Mucosa of rectum (tissue), 2 donors: ENCODE results near the gene HDHD2.
"Not testable (repeated sequence)": the region's sequence is repeated elsewhere in the genome, so short reads cannot be mapped to it uniquely, and the experiment has no call there.

Experiments used
- H3K27ac ChIP-seq, 2 donors: one replicate each; pipeline ENCODE4 v1.7.0; 2013; ENCODE audit warnings: inconsistent platforms in 2 of 2, low read depth in 2 of 2, low read length in 2 of 2
- H3K27me3 ChIP-seq, 2 donors: one replicate each; pipeline ENCODE4 v1.7.0; 2013; ENCODE audit warnings: low read length in 2 of 2; ENCODE audit not compliant: control insufficient read depth in 2 of 2, insufficient read depth in 2 of 2
- H3K36me3 ChIP-seq, 2 donors: one replicate each; pipeline ENCODE4 v1.7.0; 2013; ENCODE audit warnings: low read length in 2 of 2; ENCODE audit not compliant: control insufficient read depth in 2 of 2, insufficient read depth in 2 of 2
- H3K4me1 ChIP-seq, 2 donors: one replicate each; pipeline ENCODE4 v1.7.0; 2013; ENCODE audit warnings: low read length in 2 of 2, mild to moderate bottlenecking in 1 of 2; ENCODE audit not compliant: control insufficient read depth in 2 of 2, insufficient read depth in 2 of 2
- H3K4me3 ChIP-seq, 2 donors: one replicate each; pipeline ENCODE4 v1.7.0; 2013; ENCODE audit warnings: low read length in 2 of 2
- H3K9ac ChIP-seq, 2 donors: one replicate each; pipeline ENCODE4 v1.7.0; 2013; ENCODE audit warnings: low read length in 2 of 2, low read depth in 1 of 2, mild to moderate bottlenecking in 1 of 2
- H3K9me3 ChIP-seq, 2 donors: one replicate each; pipeline ENCODE4 v1.7.0; 2013; ENCODE audit warnings: low read length in 2 of 2; ENCODE audit not compliant: control insufficient read depth in 2 of 2
- donor health status: healthy.
- donor health status: Normal muscosa, but diverticular disease.

HDHD2 gene

DNA sequence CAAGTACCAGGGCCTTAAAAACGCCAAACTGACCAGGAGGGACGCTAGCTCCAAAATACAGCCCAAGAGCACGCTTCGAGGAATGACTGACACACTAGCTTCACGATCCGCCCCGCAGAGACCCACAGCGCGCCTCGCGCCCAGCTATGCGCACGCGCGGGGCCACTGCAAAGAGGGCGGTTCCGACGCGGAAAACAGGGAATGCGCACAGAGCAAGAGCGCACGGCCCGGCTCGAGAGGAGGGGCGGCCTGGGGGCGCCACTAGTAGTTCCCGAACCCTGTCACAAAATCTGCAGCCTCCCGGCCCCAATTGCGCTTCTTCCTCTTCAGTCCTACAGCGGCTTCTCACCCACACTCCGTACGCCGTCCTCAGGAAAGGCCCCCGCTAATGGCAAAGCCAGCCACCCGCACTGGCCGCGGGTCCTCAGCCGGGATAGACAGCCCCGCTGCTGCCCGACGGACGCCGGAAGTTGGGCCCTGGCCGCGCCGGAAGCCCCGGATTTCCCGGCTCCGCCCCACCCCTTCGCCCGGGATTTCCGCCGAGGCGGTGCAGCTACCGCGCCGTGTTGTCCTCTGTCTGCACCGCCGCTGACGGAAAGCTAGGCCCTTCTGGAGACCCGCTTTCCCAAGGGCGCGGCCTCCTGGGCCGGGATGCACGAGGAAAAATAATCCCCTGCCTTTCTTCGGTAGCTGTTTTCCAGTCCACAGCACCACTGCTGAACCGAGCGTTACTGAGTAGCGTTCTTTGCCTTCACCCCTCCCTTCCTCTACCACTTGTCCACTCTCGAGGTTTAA lies at the start of gene HDHD2:
Gene HDHD2, minus strand, starts transcription at position 472 of the 795 bp plus-strand sequence. CDS start 14,061 bp downstream, outside the sequence.
- Histone ChIP-seq H3K9me3 (no peaks in the 10 kb centered on the region), H3K27ac (peak within 1 kb of the TSS; percentile 78 to 90), H3K9ac (peak within 1 kb of the TSS; percentile 84 to 94), H3K36me3 (peaks cover 9 to 12% of the 10 kb centered on the region in 2 donors), H3K4me3 (peak within 1 kb of the TSS; percentile 90 to 98), H3K27me3 (no peaks in the 10 kb centered on the region), H3K4me1 (peaks cover 7 to 14% of the 10 kb centered on the region in 2 donors)

DNA sequence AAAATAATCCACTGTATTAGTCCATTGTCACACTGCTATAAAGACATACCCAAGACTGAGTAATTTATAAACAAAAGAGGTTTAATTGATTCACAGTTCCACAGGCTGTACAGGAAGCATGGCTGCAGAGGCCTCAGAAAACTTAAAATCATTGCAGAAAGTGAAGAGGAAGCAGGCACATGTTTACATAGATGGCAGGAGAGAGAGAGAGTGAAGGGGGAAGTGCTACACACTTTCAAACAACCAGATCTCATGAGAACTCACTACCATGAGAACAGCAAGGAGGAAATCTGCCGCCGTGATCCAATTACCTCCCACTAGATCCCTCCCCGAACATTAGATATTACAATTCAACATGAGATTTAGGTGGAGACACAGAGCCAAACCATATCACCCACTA lies 45.7 kb upstream of the HDHD2 start:
- not testable (repeated sequence) for H3K4me3 ChIP-seq, H3K27me3 ChIP-seq, H3K27ac ChIP-seq, H3K4me1 ChIP-seq, H3K36me3 ChIP-seq, H3K9me3 ChIP-seq, H3K9ac ChIP-seq

DNA sequence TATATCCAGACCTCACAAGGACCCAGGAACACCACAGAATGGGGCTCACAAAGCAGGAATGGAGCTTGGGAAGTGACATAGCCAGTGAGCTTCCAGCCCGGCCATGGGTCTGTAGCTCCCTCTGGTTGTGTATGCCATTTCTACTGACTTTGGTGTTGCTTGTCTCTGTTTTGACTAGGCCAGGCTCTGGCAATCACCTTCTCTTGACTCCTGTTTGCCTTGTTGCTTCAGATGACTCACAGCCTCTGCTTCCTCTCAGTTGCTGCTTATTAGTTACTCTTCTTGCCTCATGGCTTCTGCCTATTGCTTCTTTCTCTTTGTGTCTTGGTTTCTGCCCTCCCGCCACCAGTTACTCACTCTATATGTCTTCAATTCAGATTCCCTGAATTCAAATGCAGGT lies 41.7 kb upstream of the HDHD2 start:
- Histone ChIP-seq H3K9ac (no peak overlapping the region), H3K36me3 (no peaks in the 10 kb centered on the region), H3K4me3 (no peak overlapping the region), H3K27me3 (no peaks in the 10 kb centered on the region), H3K4me1 (no peaks in the 10 kb centered on the region), H3K27ac (no peak overlapping the region), H3K9me3 (no peaks in the 10 kb centered on the region)

DNA sequence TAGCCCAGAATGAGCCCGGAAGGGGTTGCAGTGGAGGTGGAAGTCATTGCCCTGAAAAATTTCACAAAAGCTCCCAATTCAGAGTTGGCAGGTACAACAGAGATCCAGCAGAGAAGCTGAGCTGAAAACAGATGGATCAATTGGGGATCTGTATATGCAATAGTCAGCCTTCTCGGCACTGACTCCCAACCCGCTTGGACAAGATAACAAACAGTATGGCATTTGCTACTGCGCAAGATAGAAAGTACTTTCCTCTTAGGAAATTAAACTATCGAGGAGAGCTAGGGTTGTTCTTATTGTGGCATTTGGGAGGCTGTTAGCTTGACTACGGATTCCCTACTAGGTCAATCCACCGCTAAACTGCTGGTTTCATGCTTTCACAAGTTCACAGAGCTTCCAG lies 37.4 kb upstream of the HDHD2 start:
- H3K9ac ChIP-seq, result no peak overlapping the region
- no peaks in the 10 kb centered on the region for H3K36me3 ChIP-seq
- H3K27ac ChIP-seq, result no peak overlapping the region
- no peak overlapping the region for H3K4me3 ChIP-seq
- no peaks in the 10 kb centered on the region for H3K9me3 ChIP-seq
- no peaks in the 10 kb centered on the region for H3K4me1 ChIP-seq
- no peaks in the 10 kb centered on the region for H3K27me3 ChIP-seq

- H3K9me3 ChIP-seq, result no peaks in the 10 kb centered on the region
- no peaks in the 10 kb centered on the region for H3K4me1 ChIP-seq
- H3K27me3 ChIP-seq, result no peaks in the 10 kb centered on the region
- H3K4me3 ChIP-seq, result no peak overlapping the region
- no peaks in the 10 kb centered on the region for H3K36me3 ChIP-seq
- no peak overlapping the region for H3K9ac ChIP-seq
- no peak overlapping the region for H3K27ac ChIP-seq
Measured at GRCh38 chr18:47184419-47185050, 34.2 kb upstream of the HDHD2 start.

DNA sequence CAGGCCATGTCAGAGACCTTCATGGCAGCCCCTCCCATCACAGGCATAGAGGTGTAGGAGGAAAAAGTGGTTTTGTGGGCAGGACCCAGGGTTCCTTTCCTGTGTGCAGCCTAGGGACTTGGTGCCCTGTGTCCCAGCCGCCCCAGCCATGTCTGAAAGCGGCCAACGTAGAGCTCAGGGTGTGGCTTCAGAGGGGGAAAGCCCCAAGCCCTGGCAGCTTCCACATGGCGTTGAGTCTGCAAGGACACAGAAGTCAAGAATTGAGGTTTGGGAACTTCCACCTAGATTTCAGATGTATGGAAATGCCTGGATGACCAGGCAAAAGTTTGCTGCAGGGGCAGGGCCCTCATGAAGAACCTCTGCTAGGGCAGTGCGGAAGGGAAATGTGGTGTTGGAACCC lies 31.9 kb upstream of the HDHD2 start:
- H3K36me3 ChIP-seq, H3K27ac ChIP-seq, H3K9ac ChIP-seq, H3K9me3 ChIP-seq, H3K27me3 ChIP-seq, H3K4me1 ChIP-seq, H3K4me3 ChIP-seq: not testable (repeated sequence)

DNA sequence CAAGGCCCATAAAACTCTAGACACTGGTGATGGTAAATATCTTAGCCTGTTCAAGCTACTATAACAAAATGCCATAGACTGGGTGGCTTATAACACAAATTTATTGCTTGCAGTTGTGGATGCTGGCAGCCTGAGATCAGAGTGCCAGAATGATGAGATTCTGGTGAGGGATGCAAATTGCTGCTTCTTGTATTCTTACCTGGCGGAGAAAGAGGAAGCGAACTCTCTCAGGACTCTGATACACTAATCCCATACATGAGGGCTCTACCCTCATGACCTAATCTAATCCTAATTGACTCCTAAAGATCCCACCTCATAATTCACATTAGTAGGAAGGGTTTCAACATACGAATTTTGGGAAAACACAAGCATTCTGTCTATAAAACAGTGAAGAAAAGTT lies 30.5 kb upstream of the HDHD2 start:
- H3K9ac ChIP-seq, result no peak overlapping the region

GRCh38 chr18:47179520-47179919 lies 29.2 kb upstream of the HDHD2 start:
- no peaks in the 10 kb centered on the region for H3K9me3 ChIP-seq
- peaks cover 0 to 7% of the 10 kb centered on the region in 2 donors for H3K4me1 ChIP-seq
- no peak overlapping the region for H3K27ac ChIP-seq
- H3K9ac ChIP-seq, result no peak overlapping the region
- H3K4me3 ChIP-seq, result no peak overlapping the region
- no peaks in the 10 kb centered on the region for H3K27me3 ChIP-seq
- no peaks in the 10 kb centered on the region for H3K36me3 ChIP-seq

More for the DNA sequence above, 30.5 kb upstream of the HDHD2 start:
- Histone ChIP-seq H3K27ac (no peak overlapping the region), H3K9me3 (no peaks in the 10 kb centered on the region), H3K4me1 (no peaks in the 10 kb centered on the region), H3K36me3 (no peaks in the 10 kb centered on the region), H3K4me3 (no peak overlapping the region), H3K27me3 (no peaks in the 10 kb centered on the region)

GRCh38 chr18:47175898-47176575 lies 25.7 kb upstream of the HDHD2 start, which contains the start of gene IER3IP1:
IER3IP1 (minus strand) TSS chr18:47176364; CDS start chr18:47176277, 87 bp downstream.
- Histone ChIP-seq H3K9me3 (no peaks in the 10 kb centered on the region), H3K27me3 (no peaks in the 10 kb centered on the region), H3K4me3 (peak within 1 kb of the TSS; percentile 82 to 92), H3K9ac (peak within 1 kb of the TSS; percentile 79 to 89), H3K4me1 (peaks cover 0 to 16% of the 10 kb centered on the region in 2 donors), H3K36me3 (no peaks in the 10 kb centered on the region), H3K27ac (peak within 1 kb of the TSS; percentile 76 to 80)
